HUES48 (cell line): Measurements from ENCODE around the gene GOSR1.
"Not testable (repeated sequence)": the region's sequence is repeated elsewhere in the genome, so short reads cannot be mapped to it uniquely, and the experiment has no call there.

Source experiments
- H3K27ac ChIP-seq: one replicate; pipeline ENCODE4 v1.7.0; 2013; ENCODE audit warnings: low read depth, low read length, inconsistent platforms
- H3K27me3 ChIP-seq: 2 replicates; pipeline ENCODE4 v1.6.1; 2013; ENCODE audit warnings: mild to moderate bottlenecking, low read length; ENCODE audit not compliant: control insufficient read depth, insufficient read depth
- H3K36me3 ChIP-seq: 2 replicates; pipeline ENCODE4 v1.6.1; 2013; ENCODE audit warnings: low read length; ENCODE audit not compliant: control insufficient read depth, insufficient read depth
- H3K4me1 ChIP-seq: 2 replicates; pipeline ENCODE4 v1.6.1; 2013; ENCODE audit warnings: mild to moderate bottlenecking, low read length; ENCODE audit not compliant: control insufficient read depth, insufficient read depth
- H3K4me3 ChIP-seq: 2 replicates; pipeline ENCODE4 v1.5.1; 2013; ENCODE audit warnings: mild to moderate bottlenecking, low read depth, low read length
- H3K9ac ChIP-seq: 2 replicates; pipeline ENCODE4 v1.6.1; 2013; ENCODE audit warnings: mild to moderate bottlenecking, low read depth, low read length, moderate library complexity
- H3K9me3 ChIP-seq: 2 replicates; pipeline ENCODE4 v1.6.1; 2013; ENCODE audit warnings: low read length; ENCODE audit not compliant: control insufficient read depth, insufficient read depth

GOSR1 gene

DNA sequence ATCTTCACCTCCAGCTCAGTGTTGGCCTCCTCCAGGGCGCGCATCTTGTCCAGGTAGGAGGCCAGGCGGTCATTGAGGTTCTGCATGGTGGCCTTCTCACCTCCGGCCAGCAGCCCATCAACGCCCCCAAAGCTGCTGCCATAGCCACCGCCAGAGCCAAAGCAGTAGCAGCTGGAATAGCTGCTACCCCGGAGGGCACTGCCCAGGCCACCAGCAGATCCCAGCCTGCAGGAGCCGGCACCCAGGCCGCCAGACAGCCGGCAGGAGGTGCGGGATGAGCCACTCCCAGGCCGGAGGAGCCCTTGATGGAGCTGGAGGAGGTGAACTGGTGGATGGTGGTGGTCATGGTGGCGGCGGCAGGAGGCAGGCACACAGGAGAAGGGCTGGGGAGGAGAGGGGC, 94.2 kb downstream of the GOSR1 start:
- H3K4me1 ChIP-seq, H3K27me3 ChIP-seq, H3K36me3 ChIP-seq, H3K9me3 ChIP-seq, H3K27ac ChIP-seq, H3K9ac ChIP-seq, H3K4me3 ChIP-seq: not testable (repeated sequence)

DNA sequence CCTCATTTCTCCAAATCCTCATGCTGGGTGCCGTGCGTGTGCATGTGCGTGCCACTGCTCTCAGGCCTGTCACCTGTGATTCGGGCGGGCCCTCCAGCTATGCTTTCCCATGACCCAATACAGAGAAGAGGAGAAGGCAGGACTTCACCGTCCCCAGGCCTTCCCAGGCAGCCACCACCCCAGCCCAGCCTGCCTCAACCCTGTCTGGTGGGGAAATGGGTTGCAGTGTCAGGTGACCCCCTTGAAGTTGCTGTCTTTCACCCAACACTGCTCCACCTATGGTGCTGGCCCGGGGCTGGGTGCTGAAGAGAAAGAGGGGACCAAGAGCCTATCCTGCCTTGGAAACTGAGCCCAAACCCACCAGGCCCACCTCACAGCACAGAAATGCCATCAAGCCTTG, 94.7 kb downstream of the GOSR1 start:
- H3K27ac ChIP-seq, result no peak overlapping the region
- H3K4me3 ChIP-seq, result no peak overlapping the region
- H3K9me3 ChIP-seq, result no peaks in the 10 kb centered on the region
- no peaks in the 10 kb centered on the region for H3K4me1 ChIP-seq
- no peak overlapping the region for H3K9ac ChIP-seq
- H3K36me3 ChIP-seq, result no peaks in the 10 kb centered on the region
- no peaks in the 10 kb centered on the region for H3K27me3 ChIP-seq

DNA sequence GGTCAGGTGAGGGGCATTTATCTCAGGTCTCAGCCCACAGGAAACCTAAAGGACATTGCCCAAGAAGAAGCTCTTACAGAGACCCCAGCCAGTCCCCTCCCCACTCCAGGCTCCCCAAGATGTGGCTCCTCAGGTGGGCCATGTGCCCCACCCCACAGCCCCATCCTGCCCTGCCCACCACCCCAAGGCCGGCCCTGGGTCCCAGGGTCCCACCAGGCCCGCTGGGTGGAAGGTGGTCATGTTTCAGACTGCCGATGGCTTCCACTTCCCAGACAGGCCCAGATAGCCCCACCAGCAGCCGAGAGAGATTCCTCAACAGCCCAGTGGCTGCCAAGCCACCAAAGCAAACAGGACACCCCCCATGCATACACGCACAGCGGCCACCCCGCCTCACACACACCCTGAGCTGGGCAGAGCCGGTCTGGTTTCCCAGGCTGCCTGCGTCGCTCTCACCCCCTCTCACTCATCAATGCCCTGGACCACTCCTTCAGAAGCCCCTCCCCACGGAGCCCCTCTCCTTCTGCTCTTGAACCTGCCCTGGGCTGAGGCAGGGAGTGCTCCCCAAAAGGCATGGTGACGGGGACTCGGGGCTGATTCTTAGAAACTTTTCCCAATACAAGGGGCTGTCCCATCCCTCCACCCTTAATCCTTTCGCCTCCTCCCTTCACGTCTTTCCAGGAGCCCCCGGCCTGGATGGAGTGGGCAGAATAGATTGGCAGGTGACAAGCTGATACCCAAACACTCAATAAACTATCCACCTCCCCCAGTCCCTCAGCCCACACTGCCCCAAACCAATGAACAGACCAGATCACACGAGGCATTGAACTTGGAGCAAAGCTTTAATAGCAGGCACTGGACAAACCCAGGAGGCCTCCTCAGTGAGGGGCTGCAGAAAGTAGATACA, 95.7 kb downstream of the GOSR1 start:
- H3K4me3 ChIP-seq, H3K27me3 ChIP-seq, H3K9ac ChIP-seq, H3K36me3 ChIP-seq, H3K9me3 ChIP-seq, H3K27ac ChIP-seq, H3K4me1 ChIP-seq: not testable (repeated sequence)

DNA sequence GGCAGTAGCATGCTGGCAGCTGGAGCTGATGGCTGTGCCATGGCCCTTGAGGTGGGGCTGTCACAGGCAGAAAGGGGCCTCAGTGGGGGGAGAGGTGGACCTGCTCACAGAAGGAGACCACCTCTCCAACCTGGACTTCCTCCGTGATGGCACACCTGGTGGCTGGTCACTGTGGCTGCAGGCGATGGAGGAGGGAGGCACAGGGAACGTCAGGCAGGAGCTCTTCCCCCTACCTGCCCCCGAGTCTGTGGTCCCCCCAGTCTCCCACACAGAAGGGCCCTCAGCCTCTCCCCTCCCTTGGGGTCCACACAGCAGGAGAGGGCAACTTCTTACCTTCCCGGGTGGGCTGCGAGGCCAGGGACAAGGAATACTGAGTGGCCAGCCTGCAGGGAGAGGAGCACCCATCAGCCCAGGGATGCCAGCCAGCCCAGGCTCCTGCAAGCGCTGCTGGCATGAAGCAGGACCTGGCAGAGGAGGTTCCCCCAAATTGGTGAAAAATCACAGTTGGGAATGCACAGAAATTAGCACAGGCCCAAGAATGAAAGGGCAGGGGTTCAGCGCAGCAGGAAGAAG, 96.5 kb downstream of the GOSR1 start:
- H3K9ac ChIP-seq, result no peak overlapping the region
- H3K9me3 ChIP-seq, result no peaks in the 10 kb centered on the region
- H3K4me3 ChIP-seq, result no peak overlapping the region
- H3K36me3 ChIP-seq, result no peaks in the 10 kb centered on the region
- H3K27ac ChIP-seq, result no peak overlapping the region
- no peaks in the 10 kb centered on the region for H3K4me1 ChIP-seq
- no peaks in the 10 kb centered on the region for H3K27me3 ChIP-seq

DNA sequence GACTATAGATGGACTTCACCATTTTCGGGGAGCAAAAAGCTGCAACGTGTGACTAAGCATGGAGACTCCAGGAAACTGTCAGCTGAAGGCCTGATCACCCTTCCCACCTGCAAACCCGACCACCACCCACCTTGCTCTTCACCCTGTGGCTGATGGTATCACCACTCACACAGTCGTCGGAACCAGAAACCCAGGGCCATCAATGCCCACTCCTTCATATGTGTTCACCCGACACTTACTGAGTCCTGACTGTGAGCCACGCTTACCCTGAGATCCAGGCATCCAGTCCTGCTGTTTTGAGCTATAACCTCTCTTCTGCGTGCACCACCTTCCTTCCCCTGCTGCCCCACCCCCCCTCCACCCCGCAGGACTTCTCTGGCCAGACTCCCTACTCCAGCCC, 97.1 kb downstream of the GOSR1 start:
- not testable (repeated sequence) for H3K4me3 ChIP-seq, H3K27me3 ChIP-seq, H3K9me3 ChIP-seq, H3K27ac ChIP-seq, H3K36me3 ChIP-seq, H3K9ac ChIP-seq, H3K4me1 ChIP-seq

DNA sequence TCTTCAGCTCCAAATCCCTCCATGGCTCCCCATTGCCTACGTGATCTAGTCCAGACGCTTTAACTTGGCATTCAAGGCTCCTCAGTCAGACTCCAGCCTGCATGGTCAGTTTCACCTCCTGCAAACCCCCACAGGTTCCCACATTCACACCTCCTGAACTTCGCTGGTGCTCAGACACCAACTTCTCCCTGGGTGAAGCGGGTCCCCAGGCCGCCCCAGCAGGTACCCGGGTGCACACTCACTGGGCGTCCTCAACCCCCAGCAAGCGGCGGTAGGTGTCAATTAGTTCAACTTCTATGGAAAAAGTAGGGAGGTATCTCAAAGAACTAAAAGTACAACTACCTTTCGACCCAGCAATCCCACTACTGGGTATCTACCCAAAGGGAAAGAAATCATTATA, 97.6 kb downstream of the GOSR1 start:
- not testable (repeated sequence) for H3K9ac ChIP-seq, H3K4me1 ChIP-seq, H3K36me3 ChIP-seq, H3K4me3 ChIP-seq, H3K27me3 ChIP-seq, H3K27ac ChIP-seq, H3K9me3 ChIP-seq

DNA sequence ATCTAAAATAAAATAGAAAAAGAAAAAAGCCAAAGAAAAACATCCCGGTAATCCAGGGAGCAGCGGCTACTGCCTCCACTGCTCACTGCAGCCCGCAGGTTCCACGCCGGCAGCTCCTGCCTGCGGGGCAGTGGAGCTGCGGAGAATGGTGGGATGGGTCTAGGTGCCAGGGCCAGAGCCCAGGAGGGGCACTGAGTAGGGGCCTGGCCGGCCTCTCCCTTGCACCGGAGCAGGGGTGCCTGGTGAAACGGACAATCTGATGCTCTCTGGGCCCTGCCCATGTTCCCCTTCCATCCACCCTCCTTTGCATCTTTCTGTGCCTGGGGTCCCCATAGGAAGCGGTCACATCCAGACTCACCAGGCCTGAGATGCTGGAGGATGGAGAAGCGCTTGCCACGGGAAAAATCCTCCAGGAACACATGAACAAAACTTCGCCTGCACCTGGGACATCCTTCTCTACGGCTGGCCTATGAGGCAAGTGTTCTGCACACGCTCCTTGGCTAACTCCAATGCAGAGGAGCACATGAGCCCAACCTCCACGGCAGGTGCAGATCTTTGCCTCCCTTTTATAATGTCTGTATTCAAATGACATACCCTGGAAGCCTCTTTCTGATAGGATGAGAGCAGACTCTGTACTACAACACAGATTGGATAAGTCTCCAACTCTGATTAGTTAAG, 98.6 kb downstream of the GOSR1 start:
- not testable (repeated sequence) for H3K27me3 ChIP-seq, H3K9ac ChIP-seq, H3K4me3 ChIP-seq, H3K36me3 ChIP-seq, H3K4me1 ChIP-seq, H3K27ac ChIP-seq, H3K9me3 ChIP-seq

DNA sequence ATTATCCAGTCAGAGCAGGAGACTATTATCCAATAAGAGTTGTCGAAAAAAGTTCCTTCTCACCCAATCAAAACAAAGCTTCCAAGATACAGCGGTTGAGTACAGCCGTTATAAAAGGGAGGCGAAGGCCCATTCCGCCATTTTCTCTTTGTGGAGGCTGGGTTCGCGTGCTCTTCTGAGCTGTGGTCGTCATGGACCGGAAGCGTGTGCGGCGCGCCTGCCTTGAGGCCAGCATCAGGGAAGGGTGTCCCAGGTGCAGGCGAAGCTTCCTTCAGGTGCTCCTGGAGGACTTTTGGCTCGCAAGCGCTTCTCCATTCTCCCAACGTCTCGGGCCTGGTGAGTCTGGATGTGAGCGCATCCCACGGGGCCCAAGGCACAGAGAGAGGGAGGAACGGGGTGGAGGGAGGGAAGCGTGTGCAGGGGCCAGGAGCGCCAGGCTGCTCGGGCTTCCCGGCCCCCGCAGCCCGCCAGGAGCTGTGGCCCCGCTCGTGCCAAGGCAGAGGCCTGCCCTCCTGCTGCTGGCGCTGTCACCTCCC, 99.2 kb downstream of the GOSR1 start:
- Histone ChIP-seq H3K4me3 (no peak overlapping the region), H3K9ac (no peak overlapping the region), H3K9me3 (no peaks in the 10 kb centered on the region), H3K27me3 (no peaks in the 10 kb centered on the region), H3K4me1 (peaks cover 5% of the 10 kb centered on the region; the same call in 1 of the 2 replicates), H3K36me3 (no peaks in the 10 kb centered on the region), H3K27ac (no peak overlapping the region)
